Measurements from ENCODE around the gene BICC1.

Gene BICC1

GRCh38 chr10:58806323-58806722, 293.7 kb downstream of the BICC1 start:
- H3K27me3 ChIP-seq (ENCODE audit: insufficient read depth, low read length, poor library complexity, severe bottlenecking): no peaks in the 10 kb centered on the region
- H3K9ac ChIP-seq (ENCODE audit: low read depth, low read length, poor library complexity, severe bottlenecking): no peak overlapping the region
- TF ChIP-seq EZH2phosphoT487 (IDR thresholded peaks at IDR 0.05; ENCODE audit: borderline replicate concordance) (no peak), CTCF (conservative IDR thresholded peaks at IDR 0.05; ENCODE audit: low read length) (no peak)
- H3F3A ChIP-seq (ENCODE audit: low read depth): no peaks in the 10 kb centered on the region
- H3K9me3 ChIP-seq (ENCODE audit: insufficient read depth, low read depth, low read length): no peaks in the 10 kb centered on the region
- no peaks in the 10 kb centered on the region for H3K4me1 ChIP-seq (ENCODE audit: insufficient read depth, low read length, poor library complexity, severe bottlenecking)
- no peaks in the 10 kb centered on the region for H3K36me3 ChIP-seq (ENCODE audit: insufficient read depth, low read length)
- H2AFZ ChIP-seq (ENCODE audit: low read length): no peak overlapping the region
- no peaks in the 10 kb centered on the region for H3K9me2 ChIP-seq (replicated peaks; ENCODE audit: low read depth, low read length)
- H4K20me1 ChIP-seq (ENCODE audit: insufficient read depth, low read length, poor library complexity, severe bottlenecking): no peaks in the 10 kb centered on the region
- H3K79me2 ChIP-seq (ENCODE audit: insufficient read depth, low read length): no peaks in the 10 kb centered on the region
- no peak overlapping the region for H3K4me3 ChIP-seq (ENCODE audit: low read length, poor library complexity, severe bottlenecking)
- H3K4me2 ChIP-seq (ENCODE audit: low read depth, low read length, poor library complexity, severe bottlenecking): no peak overlapping the region

DNA sequence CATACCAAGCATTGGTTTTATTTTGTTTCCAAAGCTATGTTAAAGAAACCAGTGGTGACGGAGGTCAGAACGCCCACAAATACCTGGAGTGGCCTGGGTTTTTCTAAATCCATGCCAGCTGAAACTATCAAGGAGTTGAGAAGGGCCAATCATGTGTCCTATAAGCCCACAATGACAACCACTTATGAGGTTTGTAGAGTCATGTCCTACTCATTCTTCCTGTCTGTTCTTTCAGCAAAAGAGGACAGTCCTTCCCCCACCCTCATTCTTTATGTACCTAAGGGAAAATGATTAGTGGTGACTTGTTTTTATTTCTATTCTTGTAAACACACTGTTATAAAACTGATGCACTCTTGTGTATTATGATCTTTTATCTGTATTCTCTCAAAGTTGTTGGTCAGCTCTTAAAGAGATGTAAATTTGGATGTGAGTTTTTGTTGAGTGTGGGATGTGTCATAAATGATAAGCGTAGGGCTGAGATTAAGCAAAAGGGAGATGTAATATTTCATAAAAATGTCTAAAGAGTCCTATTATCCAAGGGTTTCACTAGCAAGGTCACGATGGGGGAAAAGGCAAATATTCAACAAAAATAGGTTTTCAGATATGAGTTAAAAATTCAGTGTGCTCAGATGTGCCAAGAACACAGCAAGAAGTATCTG, 294.4 kb downstream of the BICC1 start:
- Histone ChIP-seq H3K4me1 (ENCODE audit: insufficient read depth, low read length, poor library complexity, severe bottlenecking) (no peaks in the 10 kb centered on the region), H3K9ac (ENCODE audit: low read depth, low read length, poor library complexity, severe bottlenecking) (no peak overlapping the region), H3K9me3 (ENCODE audit: insufficient read depth, low read depth, low read length) (no peaks in the 10 kb centered on the region), H3K4me2 (ENCODE audit: low read depth, low read length, poor library complexity, severe bottlenecking) (no peak overlapping the region), H3K79me2 (ENCODE audit: insufficient read depth, low read length) (no peaks in the 10 kb centered on the region), H4K20me1 (ENCODE audit: insufficient read depth, low read length, poor library complexity, severe bottlenecking) (no peaks in the 10 kb centered on the region), H3F3A (ENCODE audit: low read depth) (no peaks in the 10 kb centered on the region), H2AFZ (ENCODE audit: low read length) (no peak overlapping the region), H3K27me3 (ENCODE audit: insufficient read depth, low read length, poor library complexity, severe bottlenecking) (no peaks in the 10 kb centered on the region), H3K36me3 (ENCODE audit: insufficient read depth, low read length) (no peaks in the 10 kb centered on the region), H3K4me3 (ENCODE audit: low read length, poor library complexity, severe bottlenecking) (no peak overlapping the region), H3K9me2 (replicated peaks; ENCODE audit: low read depth, low read length) (no peaks in the 10 kb centered on the region)
- TF ChIP-seq CTCF (conservative IDR thresholded peaks at IDR 0.05; ENCODE audit: low read length) (no peak), EZH2phosphoT487 (IDR thresholded peaks at IDR 0.05; ENCODE audit: borderline replicate concordance) (no peak)

DNA sequence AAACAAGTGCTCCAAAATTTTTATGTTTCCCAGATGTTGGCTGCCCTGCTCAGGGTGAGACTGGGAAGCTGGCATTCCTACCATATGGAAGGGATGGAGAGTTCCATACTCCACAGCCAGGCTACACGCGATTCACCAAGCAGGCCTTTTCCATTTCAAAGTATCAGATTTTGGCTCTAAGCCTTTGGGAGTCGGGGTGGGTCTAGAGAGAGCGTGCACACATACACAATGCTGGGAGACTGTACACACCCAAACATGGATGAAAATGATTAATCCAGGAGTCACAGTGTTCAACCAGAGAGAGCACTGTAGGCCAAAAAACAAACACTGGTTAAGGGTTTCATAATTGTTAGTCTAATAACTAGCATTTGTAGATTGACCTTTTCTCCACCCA, 295.0 kb downstream of the BICC1 start:
- no peaks in the 10 kb centered on the region for H3K9me2 ChIP-seq (replicated peaks; ENCODE audit: low read depth, low read length)
- H4K20me1 ChIP-seq (ENCODE audit: insufficient read depth, low read length, poor library complexity, severe bottlenecking): no peaks in the 10 kb centered on the region
- H3K9ac ChIP-seq (ENCODE audit: low read depth, low read length, poor library complexity, severe bottlenecking): no peak overlapping the region
- no peaks in the 10 kb centered on the region for H3K36me3 ChIP-seq (ENCODE audit: insufficient read depth, low read length)
- H3K79me2 ChIP-seq (ENCODE audit: insufficient read depth, low read length): no peaks in the 10 kb centered on the region
- H3K4me3 ChIP-seq (ENCODE audit: low read length, poor library complexity, severe bottlenecking): no peak overlapping the region
- no peaks in the 10 kb centered on the region for H3K27me3 ChIP-seq (ENCODE audit: insufficient read depth, low read length, poor library complexity, severe bottlenecking)
- no peaks in the 10 kb centered on the region for H3K9me3 ChIP-seq (ENCODE audit: insufficient read depth, low read depth, low read length)
- H2AFZ ChIP-seq (ENCODE audit: low read length): no peak overlapping the region
- no peak overlapping the region for H3K4me2 ChIP-seq (ENCODE audit: low read depth, low read length, poor library complexity, severe bottlenecking)
- TF ChIP-seq EZH2phosphoT487 (IDR thresholded peaks at IDR 0.05; ENCODE audit: borderline replicate concordance) (no peak), CTCF (conservative IDR thresholded peaks at IDR 0.05; ENCODE audit: low read length) (no peak)
- no peaks in the 10 kb centered on the region for H3K4me1 ChIP-seq (ENCODE audit: insufficient read depth, low read length, poor library complexity, severe bottlenecking)
- H3F3A ChIP-seq (ENCODE audit: low read depth): no peaks in the 10 kb centered on the region
